GM19397 (cell line): ENCODE data around the gene TFCP2.

Experiments used
- ATAC-seq: cut with Tn5 transposase; IDR thresholded peaks from one replicate; pipeline ENCODE4 v1.9.1; 2021; ENCODE audit warnings: mild to moderate bottlenecking, moderate library complexity; ENCODE audit not compliant: unreplicated experiment

TFCP2 gene

DNA sequence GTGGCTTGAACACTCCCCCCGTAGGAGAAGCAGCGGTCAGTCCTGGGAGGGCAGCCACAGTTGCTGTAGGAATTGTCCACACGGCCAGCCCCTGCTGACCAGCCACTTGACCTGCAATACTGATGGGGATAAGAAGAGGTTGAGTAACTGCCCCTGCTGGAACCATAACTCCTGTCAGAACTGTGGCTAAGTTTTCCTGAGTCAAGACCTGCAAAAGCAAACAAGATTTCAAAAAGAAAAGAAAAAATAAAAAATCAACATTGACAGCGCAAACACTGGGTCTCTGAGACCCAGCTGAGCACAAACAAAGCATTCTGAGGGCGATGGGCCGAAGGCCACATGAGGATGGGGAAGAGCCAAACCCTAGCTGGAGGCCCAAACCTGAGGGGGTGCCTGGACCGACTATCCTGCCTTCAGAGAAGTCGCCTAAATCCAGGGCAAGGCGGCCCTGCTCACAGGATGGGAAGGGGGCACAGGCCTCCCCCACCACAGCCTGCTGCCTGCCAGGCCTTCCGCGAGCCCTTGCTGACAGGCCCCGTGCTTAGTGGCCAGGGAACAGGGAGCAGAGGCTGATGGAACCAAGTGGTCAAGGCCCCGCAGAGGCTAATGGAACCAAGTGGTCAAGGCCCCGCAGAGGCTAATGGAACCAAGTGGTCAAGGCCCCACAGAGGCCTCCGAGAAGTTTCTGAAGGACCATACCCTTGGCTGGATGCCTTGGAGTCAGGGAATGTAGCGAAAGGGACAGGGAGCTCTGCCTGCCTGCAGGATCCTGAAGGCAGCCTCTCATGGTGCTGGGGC is 25.8 kb upstream of the TFCP2 start:
- no peak for ATAC-seq

DNA sequence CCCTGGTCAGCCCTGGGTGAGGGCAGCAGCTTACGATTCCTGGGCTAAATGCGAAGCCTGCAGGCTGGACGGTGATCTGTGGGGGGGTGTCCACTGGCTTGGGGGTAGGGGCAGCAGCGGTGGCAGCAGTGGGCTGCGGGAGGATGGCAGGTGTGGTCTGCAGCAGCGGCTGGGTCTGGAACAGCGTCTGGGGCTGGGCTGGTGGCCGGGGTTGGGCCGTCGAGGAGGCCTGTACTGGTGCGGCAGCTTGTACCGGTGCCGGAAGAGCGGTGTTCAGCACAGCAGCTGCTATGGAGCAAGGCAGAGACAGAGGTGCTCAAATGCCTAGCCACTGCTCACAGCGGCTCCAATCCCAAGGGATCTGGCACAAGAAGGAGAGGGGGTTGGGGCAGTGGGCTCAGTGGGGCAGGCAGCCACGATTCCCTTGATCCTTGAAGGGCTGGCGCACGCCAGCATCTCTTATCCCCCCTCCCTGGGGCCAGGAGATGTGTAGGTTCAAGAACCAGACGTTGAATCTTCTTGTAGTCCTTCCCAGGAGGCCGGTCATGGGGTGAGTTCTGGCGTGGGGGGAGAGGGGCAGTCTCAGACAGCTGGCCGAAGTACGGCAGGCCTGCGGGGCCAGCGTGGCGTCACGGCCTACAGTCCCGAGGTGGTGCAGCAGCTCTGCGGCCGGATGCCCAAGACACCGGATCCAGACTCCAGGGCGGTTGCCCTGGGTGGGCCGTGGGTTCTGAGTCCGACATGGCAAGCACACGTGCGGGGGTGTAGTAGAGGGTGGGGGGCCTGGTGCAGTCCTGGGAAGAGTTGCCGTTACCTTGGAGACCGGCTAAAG is 25.0 kb upstream of the TFCP2 start:
- ATAC-seq, result no peak

DNA sequence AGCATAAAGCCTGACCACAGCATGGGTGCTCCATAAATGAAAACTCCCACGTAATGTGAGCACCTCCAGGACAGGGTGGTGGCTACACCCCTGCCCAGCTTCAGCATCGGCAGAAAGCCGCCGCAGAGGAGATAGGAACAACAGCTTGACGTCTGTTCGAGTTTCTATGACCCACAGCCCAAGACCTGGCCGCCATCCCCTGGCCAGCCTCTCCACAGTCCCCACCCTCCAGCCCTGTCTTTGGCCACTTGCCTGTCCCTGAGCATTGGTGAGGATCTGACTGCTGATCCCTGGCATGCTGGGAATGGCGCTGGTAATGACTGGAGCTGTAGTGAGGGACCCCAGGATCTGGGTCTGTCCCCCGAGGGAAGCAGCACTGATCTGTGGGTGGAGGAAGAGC is 23.6 kb upstream of the TFCP2 start:
- no peak for ATAC-seq

DNA sequence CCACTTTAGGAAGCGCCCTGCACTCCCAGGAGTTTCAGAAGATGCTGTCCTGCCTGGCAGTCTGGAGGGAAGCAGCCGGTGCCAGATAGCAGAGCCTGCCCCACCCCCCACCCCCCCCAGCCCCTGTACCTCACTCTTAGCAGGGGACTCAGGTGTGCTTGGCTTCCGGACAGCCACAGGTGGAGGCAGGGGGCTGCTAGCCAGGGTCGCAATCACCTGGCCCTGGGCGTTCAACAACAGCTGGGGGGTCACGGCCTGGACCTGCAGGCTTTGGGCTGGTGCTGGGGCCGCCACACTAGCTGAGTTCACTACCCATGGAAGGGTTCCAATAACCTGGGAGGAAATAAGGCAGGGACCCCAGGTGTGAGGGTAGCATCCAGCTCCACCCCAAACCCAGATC is 22.9 kb upstream of the TFCP2 start:
- no peak for ATAC-seq

DNA sequence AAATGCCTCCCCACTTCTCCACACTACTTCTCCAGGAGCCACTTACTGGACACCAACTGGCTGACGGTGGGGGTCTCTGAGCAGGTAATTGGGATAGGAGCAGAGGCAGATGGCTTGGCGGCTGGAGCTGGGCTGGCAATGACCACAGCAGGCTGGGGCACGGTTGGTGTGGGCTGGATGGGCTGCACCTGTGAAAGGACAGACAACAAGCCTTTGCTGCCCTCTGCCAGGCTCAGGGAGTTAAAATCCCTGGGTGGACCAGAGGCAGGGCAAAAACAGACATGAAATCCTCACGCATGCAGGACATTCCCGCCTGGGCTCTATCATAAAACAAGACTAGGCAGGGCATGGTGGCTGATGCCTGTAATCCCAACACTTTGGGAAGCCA is 19.3 kb upstream of the TFCP2 start:
- ATAC-seq, result no peak

DNA sequence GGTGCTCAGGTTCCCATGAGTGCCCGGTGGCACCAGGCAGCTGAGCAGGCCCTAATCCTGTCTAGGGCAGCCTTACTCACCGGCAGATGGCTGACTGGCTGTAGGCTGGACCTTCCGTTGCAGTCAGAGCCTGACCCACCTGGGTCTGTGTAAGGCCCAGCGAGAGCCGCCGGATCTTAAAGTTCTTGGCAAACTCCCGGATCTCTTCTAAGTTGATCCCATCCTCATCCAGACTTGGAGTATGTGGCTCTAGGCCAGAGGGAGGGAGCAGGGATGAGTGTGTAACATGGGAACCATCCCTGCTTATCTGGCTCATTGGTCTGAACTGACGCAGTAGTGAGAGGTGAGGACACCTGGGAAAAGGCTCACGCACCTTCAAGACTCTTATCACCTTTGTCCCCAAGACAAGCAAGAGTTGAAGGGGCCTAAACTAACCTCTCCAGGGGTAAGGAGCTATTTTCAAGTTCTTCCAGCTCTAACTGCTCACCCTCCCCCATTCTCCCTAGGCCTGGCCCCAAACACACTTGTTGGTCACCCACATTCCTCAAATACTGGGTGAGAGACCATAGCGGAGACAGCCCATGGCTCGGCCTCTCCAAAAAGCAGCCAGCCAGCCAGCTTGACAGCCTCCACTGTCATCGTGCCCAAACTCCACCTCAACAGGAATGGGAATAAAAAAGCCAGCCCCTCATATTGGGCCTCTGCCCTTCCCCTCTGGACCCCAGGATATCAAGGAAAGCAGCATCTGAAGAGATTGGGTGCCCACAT is 18.8 kb upstream of the TFCP2 start:
- no peak for ATAC-seq

DNA sequence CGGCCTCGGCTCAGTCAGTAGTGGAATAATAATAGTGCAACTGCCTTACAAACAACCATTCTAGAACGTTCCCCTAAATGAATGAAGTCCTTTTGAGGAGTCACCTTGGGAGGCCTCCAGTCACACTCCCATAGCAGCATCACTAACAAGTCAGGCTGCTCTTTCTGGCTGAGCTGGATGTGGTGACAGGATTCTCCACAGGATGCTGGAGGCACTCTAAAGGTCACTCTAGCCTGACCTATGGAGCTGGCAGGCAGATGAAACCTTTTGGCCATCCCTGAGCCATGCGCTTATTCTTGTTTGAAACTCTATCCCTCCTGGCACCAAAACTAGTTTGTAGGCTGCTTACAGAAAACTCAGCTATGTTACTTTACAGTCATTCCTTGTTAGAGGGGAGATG is 17.9 kb upstream of the TFCP2 start:
- ATAC-seq, result no peak

DNA sequence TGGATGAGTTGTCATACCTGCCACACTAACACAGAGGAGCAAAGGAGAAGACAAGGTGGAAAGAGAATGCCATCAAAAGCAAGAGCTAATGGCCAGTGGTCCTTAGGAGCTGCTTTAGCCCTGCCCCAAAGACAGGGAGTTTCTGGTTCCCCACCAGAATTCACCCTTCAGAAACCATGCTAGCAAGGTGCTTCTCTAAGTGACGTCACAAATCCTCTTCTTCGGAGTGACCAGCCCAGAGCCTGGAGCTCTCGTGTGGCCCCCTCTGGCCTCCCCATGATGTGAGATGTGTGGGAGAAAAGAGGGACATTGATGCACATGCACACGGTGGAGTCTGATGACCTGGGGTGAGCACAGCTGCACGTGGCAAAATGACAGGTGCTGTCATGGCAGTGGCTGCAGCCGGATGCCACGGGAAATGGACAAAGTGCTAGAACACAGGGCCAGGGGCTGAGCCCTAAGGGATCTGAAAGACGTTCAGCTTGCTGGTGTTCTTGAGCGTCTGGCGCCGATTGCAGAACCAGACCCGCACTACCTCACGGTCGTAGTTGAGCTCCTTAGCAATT is 16.9 kb upstream of the TFCP2 start:
- no peak for ATAC-seq

DNA sequence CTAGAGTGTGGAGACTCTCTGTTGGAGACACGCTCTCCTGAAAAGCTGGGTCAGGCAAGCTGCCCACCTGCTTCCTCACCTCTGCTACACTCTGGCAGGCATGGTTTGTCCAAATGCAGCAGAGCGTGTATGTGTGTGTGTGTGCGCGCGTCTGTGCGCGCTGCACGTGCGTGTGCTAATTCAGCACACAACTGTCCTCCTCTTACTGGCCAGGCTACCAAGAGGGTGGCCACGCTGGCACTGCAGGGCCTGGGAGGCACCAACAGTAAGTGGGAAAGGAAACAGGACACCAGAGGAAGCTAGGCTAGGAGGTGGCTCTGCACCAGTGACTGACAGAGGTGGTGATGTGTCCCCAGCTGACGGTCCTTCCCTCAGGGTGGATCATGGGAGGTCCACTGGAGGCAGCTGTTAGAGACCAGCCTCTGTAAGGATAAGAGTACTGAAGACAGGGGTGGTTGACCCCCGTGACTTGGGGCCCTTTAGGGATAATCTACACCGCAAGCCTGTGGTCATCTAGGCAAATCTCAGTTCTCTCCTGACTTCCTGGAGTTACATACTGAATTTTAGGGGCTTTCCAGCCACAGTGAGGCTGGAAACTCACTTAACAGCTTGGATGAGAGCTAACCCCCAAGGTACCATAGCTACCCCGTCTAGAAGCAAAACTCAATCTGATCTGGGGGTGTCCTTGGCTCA is 15.6 kb upstream of the TFCP2 start:
- ATAC-seq, result peak; percentile 53

DNA sequence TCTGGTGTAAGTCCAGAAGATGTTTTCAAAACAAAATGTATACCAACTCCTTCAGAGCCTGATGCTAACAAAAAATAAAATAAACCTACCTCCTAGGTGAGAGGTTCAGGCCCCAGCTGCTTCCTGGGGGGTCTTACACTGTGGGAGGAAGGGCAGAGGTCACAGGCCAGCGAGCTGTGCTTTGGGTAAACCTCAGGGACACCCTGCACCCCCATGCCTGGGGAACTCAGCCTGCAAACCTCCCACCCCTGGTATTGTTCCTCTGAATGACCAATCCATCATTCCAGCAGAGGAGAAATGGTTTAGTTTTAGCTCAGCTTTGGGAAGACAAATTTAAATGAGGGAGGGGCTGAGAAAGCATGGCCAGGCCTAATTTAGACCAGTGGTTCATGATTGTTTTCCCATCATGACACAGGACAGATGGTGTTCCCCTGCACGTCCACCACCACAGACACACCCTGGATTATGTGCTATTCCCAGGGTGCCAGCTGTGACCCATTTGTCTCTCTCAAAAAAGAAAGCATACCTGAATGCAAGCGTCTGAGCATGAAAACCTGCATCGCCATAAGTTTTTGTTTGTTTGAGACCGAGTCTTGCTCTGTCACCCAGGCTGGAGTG is 14.5 kb upstream of the TFCP2 start:
- no peak for ATAC-seq

DNA sequence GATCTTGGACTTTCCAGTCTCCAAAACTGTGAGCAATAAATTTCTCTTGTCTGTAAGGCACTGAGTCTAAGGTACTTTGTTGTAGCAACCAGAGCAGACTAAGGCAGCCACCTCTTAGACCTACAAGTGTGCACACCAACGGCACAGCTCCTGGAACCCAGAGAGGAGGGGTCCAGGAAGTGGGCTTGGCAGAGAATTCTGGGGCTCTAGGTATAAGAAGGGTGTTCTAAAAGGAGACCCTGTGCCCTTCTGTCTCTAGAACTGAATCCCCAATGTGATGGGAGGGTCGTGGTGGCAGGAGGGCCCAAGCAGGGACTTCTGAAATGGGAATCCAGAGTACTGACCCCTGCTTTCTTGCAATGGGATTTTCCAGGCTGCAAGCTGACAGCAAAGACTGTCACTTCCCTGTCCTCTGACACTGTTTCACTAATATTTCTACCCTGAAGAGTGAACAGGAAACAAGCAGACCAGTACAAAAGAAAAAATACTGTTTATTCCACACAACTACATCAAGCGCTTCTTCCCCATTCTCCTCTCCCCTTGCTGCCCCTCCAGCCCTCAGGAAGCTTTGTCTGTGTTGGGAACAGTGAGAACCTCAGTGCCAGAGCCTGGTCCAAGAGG is 13.6 kb upstream of the TFCP2 start:
- no peak for ATAC-seq

DNA sequence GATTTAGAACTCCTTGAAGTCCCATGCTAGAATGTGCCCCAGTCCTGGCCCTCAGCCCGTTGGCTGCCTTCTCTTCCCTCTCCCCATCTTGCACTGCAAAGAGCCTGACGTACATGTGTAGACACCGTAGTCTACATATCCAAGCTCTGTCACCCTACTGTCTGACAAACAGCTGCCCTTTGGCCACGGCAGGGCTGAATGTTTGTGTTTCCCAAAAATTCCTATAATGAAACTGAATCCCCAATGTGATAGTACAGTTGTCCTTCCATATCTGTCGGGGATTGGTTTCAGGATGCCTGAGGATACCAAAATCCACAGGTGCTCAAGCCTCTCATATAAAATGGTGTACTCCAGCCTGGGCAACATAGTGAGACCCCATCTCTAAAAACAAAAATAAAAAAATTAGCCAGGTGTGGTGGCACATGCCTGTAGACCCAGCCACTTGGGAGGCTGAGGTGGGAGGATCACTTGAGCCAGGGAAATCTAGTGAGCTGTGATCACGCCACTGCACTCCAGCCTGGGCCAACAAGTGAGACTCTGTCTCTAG is 12.3 kb upstream of the TFCP2 start:
- no peak for ATAC-seq

DNA sequence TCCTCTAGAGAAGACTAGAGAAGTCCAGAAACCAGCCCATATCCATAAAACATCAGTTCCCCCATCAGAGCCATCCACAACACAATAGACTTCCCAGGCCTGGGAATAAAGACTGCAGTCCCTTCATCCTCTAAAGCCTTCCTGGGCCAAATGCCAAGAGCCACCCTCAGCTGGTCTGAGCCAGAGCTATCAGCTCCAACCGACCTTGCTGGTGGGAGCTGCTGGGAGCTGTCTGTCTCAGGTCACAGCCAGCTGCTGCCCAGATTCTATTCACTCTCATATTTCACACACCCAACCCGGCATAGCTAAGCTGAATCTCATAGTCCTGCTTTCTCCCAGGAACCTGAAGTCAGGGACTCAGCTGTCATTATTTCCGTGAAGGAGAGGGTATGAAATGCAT is 10.9 kb upstream of the TFCP2 start:
- no peak for ATAC-seq

DNA sequence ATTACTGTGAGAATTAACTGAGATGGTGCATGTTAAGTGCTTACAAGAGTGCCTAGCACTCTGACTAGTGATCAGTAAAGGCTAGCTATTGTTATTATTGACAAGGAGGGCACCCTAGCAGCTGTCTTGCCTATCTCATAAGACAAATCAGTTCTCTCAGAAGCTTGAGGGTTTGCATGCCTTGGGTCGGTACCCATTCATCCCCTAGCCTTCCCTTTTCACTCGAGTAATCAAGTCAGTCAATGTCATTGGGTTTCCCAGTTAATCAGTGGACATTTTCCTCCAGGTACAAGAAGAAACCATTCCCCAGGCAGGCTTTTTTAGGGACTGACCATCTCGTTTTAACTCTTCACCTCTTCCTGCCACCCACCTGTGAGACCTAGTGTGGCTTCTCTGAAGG is 10.4 kb upstream of the TFCP2 start:
- ATAC-seq, result no peak

DNA sequence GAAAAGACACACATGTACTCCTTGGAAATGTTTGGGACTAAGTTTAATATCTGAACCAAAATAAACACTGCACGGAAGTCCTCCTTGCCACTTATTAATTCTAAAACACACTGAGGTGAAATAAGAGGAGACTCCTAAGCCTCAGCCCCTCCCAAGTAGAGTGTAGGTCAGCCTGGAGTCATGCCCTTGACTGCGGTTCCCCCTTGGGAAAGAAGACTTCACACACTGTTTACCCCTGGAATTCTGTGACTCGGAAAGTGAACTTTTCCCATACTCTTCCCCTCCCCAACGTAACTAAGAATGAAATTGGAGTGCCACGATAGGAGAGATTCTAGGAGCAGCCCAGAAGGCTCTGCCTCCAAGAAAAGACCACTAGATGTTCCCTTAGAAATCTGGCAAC is 8.6 kb upstream of the TFCP2 start:
- no peak for ATAC-seq

DNA sequence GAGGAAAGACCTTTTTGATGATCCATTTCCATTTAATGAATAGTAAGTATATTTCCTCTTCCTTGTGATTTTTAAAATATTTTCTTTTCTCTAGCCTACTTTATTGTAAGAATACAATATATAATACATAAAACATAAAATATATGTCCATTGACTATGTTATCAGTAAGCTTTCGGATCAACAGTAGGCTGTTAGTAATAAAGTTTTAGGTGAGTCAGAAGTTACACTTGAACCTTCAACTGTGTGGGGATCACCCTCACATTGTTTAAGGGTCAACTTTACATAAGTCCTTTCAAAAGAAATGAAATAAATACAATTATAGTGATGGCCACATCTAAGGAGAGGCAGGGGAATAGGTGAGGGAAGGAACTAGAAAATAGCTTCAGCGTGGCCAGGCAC is 5.0 kb upstream of the TFCP2 start:
- no peak for ATAC-seq

DNA sequence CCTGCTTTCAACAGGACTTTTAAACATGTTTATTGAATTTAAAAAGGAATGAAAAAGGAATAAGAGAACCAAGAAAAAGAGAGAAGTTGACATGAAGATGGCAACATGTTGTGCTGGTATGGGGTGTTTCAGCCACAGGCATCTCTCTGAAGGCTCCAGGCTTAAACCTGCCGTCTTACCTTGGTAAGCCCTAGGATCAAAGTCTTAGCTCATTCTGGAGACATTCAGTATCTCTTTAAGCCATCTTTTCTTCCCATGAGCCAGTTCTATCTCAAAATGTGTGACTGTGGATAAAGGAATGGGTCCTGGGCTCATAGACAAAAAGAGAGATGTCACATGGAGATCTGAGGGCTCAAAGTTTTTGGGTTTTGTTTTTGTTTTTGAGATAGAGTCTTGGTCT is 1.6 kb upstream of the TFCP2 start:
- no peak for ATAC-seq

DNA sequence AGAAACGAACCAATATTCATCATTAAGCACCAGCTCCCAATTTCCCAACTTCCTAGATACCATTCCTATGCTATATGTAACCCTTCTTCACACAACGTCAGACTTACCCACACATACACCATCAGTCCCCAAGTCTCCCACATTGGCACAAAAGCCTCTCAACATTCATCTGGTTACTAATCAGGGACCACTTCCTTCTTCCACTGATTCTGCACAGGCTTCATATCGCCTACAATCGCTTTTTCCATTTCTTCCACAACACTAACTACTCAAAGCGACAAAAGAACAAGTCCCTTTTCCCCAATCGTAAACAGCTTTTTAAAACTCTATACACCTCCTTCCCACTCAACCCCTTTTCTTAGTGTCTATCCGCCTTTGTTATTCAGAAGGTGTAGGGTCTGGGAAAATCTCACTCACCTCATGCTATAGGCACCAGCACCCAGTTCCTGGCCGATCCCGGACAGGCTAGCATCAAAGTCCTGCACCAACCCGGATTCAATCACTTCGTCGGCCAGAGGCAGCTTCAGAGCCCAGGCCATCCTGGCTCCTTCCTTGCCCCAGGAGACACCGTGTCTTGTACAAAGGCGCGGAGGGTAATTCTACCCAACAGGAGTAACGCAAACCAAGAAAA is 936 bp downstream of the TFCP2 start:
- no peak for ATAC-seq

DNA sequence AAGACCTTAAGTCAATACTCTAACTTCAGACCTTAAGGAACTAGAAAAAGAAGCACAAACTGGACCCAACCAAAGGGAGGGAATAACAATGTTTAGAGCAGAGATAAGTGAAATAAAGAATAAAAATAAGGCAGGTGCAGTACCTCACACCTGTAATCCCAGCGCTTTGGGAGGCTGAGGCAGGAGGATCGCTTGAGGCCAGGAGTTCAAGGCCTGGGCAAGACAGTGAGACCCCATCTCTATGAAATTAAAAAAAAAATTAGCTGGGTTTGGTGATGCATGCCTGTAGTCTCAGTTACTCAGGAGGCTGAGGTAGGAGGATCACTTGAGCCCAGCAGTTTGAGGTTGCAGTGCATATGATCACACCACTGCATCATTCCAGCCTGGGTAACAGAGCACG is 9.1 kb downstream of the TFCP2 start:
- no peak for ATAC-seq
